Panc1 (cell line): ENCODE measurements around the gene SH3PXD2A. TPM values are rescaled to one million over a fixed set of nuclear protein-coding genes. Genes with fewer than 3 reads are reported as not detected.

Experiments used
- ATAC-seq: fragments of 200-7000 bp; cut with Tn5 transposase; 2 replicates; pipeline ENCODE4 v1.9.1; 2020; ENCODE audit warnings: mild to moderate bottlenecking, moderate library complexity
- BruUV-seq: library from RNA; stranded (reverse); fragments of 400-500 nt; replicated peaks from 2 replicates; lab custom pipeline; 2021; lab: Mats Ljungman, UMichigan
- CTCF ChIA-PET: fragments of 300-600 bp; sonication (Branson Sonifier 250); formaldehyde crosslinking; loops from one replicate; lab custom pipeline; 2022; ENCODE audit warnings: antibody characterized with exemption; lab: Charles Lee
- POLR2A ChIA-PET: fragments of 300-600 bp; sonication (Branson Sonifier 250); formaldehyde crosslinking; loops from one replicate; lab custom pipeline; 2022; ENCODE audit warnings: antibody characterized with exemption; lab: Charles Lee
- DNase-seq: peaks from one replicate; pipeline ENCODE4 v3.0.0-alpha.2; 2010; ENCODE audit warnings: low read depth, low spot score
- H3K27ac ChIP-seq: 2 replicates; pipeline ENCODE4 v1.5.1; 2011; ENCODE audit warnings: mild to moderate bottlenecking, low read length, inconsistent platforms
- H3K27me3 ChIP-seq: fragments of 200-500 bp; sonication (Bioruptor generic); 2 replicates; pipeline ENCODE4 v1.6.0; 2014; ENCODE audit warnings: low read length, inconsistent platforms; ENCODE audit not compliant: control insufficient read depth, insufficient read depth
- H3K36me3 ChIP-seq: fragments of 200-500 bp; sonication (Bioruptor generic); 2 replicates; pipeline ENCODE4 v1.5.1; 2014; ENCODE audit warnings: inconsistent platforms, mild to moderate bottlenecking, low read length, moderate library complexity; ENCODE audit not compliant: control insufficient read depth, insufficient read depth
- H3K4me1 ChIP-seq: 2 replicates; pipeline ENCODE4 v1.5.1; 2011; ENCODE audit warnings: inconsistent platforms, mild to moderate bottlenecking, low read length, moderate library complexity; ENCODE audit not compliant: control insufficient read depth, insufficient read depth
- H3K4me3 ChIP-seq, 2 experiments: 2 replicates each; pipeline ENCODE4 v1.5.1; 2011 to 2012; ENCODE audit warnings: low read depth in 2 of 2, low read length in 2 of 2, mild to moderate bottlenecking in 2 of 2, inconsistent platforms in 1 of 2, moderate library complexity in 1 of 2
- H3K9me3 ChIP-seq: fragments of 200-500 bp; sonication (Bioruptor generic); 2 replicates; pipeline ENCODE4 v1.5.1; 2014; ENCODE audit warnings: low read depth, mild to moderate bottlenecking, inconsistent platforms, low read length, moderate library complexity; ENCODE audit not compliant: control insufficient read depth, insufficient read depth
- CTCF ChIP-seq: fragments of 450-650 bp; IDR thresholded peaks from 2 replicates; pipeline ENCODE4 v1.5.1; 2017; ENCODE audit warnings: mild to moderate bottlenecking
- POLR2AphosphoS5 ChIP-seq: IDR thresholded peaks from 2 replicates; pipeline ENCODE4 v1.6.1; 2012; ENCODE audit warnings: mild to moderate bottlenecking, low read depth, low read length, moderate library complexity
- REST ChIP-seq, 2 experiments: IDR thresholded peaks; 2 replicates each; pipeline ENCODE4 v1.6.1; 2011 to 2012; ENCODE audit warnings: low read depth in 2 of 2, control low read depth in 1 of 2, low read length in 1 of 2, mild to moderate bottlenecking in 1 of 2, moderate library complexity in 1 of 2; ENCODE audit not compliant: insufficient read depth in 1 of 2
- SIN3A ChIP-seq: IDR thresholded peaks from 2 replicates; pipeline ENCODE4 v1.6.1; 2012; ENCODE audit warnings: low read depth, mild to moderate bottlenecking, low read length, moderate library complexity, borderline replicate concordance; ENCODE audit not compliant: insufficient read depth
- TCF7L2 ChIP-seq: IDR thresholded peaks from 2 replicates; pipeline ENCODE4 v1.6.1; 2011; ENCODE audit warnings: mild to moderate bottlenecking, low read depth, low read length, inconsistent platforms
- in situ Hi-C: cut with HindIII; loops from 2 replicates; pipeline ENCODE4 v1.10.0; 2016; ENCODE audit warnings: low sequenced_read_pairs, low pct_unique_long_range_greater_than_20kb
- intact Hi-C: fragments of 100-400 bp; cut with micrococcal nuclease; formaldehyde crosslinking; loops from one replicate; pipeline ENCODE4 v1.10.0; 2022; ENCODE audit not compliant: unreplicated experiment
- total RNA-seq: library from RNA; stranded (reverse); gene quantifications from one replicate; pipeline ENCODE4 v1.2.1, GENCODE V29; 2021; ENCODE audit not compliant: unreplicated experiment

Gene SH3PXD2A
- total RNA-seq, 1 experiment from 2014 or later, result 5.7 TPM

GRCh38 chr10:103700436-103700715 lies 155.0 kb downstream of the SH3PXD2A start:
- in situ Hi-C loops, result no loop called here
- Histone ChIP-seq H3K9me3 (no peaks in the 10 kb centered on the region), H3K36me3 (no peaks in the 10 kb centered on the region), H3K4me1 (peaks cover 7% of the 10 kb centered on the region), H3K4me3 (no peak overlapping the region), H3K27me3 (no peaks in the 10 kb centered on the region), H3K27ac (no peak overlapping the region)
- DNase-seq, result no peak
- no peak for ATAC-seq
- ChIA-PET POLR2A (no interaction called here), CTCF (no interaction called here)
- no TSS peak for BruUV-seq
- intact Hi-C loops, result no loop called here
- TF ChIP-seq SIN3A, result no peak
- no peak for TF ChIP-seq TCF7L2
- no peak for TF ChIP-seq CTCF
- TF ChIP-seq REST (IDR thresholded peaks at IDR 0.05; ENCODE audit: insufficient read depth in 1 of 2, low read depth in 2 of 2, low read length in 1 of 2), result no peak
- no peak for TF ChIP-seq POLR2AphosphoS5

DNA sequence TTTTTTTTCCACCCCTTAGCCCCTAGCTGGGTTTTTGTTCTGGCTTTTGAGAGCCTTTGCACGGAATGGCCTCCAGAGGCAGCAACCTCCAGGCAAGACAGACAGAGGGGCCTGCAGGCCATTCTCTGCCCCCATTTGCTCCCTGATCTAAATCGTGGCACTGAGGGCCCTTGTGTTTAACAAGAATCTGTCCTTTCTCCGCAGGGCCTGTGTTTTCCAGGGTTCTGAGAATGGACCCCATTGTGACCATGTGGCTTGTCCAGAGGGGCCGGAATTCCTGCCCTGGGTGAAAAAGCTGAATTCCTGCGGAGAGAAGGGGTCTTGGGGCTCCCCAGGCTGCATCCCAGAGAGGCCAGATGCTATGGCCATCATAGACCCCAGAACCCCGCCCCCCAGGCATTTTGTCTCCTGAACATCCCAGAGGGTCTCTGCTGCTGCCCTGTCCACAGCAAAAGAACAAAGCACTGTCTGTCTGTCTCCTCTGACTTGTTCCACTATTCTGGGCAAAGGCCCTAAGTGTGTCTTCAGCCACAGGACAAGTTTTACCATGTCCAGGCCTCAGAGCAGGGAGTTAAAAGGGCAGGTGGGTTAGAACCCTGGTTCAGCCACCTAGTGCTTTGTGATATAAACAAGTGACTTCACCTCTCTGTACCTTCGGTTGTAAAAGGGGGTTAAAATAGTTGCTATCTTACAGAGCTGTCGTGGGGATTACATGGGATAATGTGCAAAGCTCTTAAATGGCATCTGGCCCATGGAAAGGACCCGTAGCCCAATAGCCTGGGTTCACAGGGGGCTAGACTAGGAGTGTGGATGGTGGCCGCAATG lies 155.6 kb downstream of the SH3PXD2A start:
- BruUV-seq, result no TSS peak
- Histone ChIP-seq H3K9me3 (no peaks in the 10 kb centered on the region), H3K27ac (no peak overlapping the region), H3K4me1 (peaks cover 7% of the 10 kb centered on the region), H3K4me3 (no peak overlapping the region), H3K27me3 (no peaks in the 10 kb centered on the region), H3K36me3 (no peaks in the 10 kb centered on the region)
- DNase-seq (no peak), ATAC-seq (no peak)
- intact Hi-C loops (no loop called here), in situ Hi-C loops (no loop called here)
- ChIA-PET POLR2A (no interaction called here), CTCF (no interaction called here)
- no peak for TF ChIP-seq POLR2AphosphoS5
- TF ChIP-seq TCF7L2, result no peak
- no peak; the same call in 1 of the 2 replicates for TF ChIP-seq CTCF
- TF ChIP-seq SIN3A, result no peak
- TF ChIP-seq REST (IDR thresholded peaks at IDR 0.05; ENCODE audit: insufficient read depth in 1 of 2, low read depth in 2 of 2, low read length in 1 of 2), result no peak
